HG02571 (cell line): ENCODE results near the gene ST6GALNAC6.

Source experiments
- ATAC-seq: cut with Tn5 transposase; IDR thresholded peaks from one replicate; pipeline ENCODE4 v1.9.1; 2021; ENCODE audit warnings: mild to moderate bottlenecking, moderate library complexity; ENCODE audit not compliant: unreplicated experiment

The ST6GALNAC6 gene, protein sequence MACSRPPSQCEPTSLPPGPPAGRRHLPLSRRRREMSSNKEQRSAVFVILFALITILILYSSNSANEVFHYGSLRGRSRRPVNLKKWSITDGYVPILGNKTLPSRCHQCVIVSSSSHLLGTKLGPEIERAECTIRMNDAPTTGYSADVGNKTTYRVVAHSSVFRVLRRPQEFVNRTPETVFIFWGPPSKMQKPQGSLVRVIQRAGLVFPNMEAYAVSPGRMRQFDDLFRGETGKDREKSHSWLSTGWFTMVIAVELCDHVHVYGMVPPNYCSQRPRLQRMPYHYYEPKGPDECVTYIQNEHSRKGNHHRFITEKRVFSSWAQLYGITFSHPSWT

DNA sequence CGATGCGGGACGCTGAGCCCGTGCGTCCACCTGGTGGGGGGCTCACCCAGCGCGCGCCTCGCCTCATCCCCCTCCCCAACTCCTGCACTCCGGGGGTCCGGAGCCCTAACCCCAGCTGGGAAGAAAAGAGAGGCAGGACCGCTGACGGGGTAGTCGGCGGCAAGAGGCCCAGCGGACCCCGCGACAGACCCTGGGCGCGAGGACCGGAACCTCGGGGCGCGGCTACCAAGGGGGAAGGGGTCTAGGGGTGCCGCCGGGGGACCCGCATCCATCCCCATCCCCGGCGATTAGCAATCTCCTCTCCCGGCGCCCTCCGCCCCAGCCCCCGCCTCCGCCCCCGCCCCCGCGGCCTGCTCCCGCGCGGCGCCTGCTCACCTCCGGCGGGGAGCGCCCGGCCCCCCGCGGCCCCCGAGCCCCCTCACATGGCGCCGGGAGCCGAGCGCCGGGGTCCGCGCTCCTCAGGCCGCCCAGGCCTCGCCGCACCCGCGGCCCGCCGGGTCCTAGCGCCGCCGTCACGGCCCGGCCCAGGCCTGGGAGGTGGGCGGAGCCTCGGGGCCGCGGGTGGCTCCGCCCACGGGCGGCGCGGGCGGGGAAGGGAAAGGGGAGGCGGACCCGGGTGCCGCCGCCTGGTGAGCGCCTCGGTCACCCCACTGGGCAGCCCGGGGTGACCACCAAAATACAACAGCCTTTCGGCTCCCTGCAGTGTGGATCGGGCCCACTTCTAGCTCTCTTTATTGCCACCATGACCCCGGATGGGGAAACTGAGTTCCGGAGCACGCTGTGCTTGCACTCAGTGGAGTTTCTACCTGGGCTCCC, at the start of gene ST6GALNAC6:
ST6GALNAC6 (minus strand) TSS at position 476 of the 816 bp plus-strand sequence. CDS start 1,622 bp downstream, outside the sequence.
- peak; percentile 43 for ATAC-seq

- no peak for ATAC-seq
Measured at GRCh38 chr9:127947841-127948710, 48.7 kb upstream of the ST6GALNAC6 start.

DNA sequence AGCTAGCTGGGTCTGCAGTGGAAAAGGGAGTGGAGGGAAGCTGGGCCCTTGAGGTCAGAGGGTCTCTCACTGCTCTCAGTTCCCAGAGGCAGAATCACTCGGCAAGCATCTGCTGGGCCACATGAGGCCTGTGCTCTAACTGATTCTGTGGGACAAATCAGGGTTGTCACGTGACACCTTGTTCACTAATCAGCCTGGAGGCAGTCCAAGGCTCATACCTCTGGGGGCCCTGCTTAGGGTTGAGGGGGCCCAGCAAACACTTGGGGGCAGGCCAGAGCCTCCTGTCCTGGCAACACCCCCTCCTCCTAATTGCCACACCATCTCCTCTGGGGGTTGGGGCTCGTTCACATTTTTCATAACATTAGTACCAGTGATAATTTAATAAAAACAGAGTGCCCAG, 47.3 kb upstream of the ST6GALNAC6 start:
- no peak for ATAC-seq

- no peak for ATAC-seq
Measured at GRCh38 chr9:127945942-127946341, 46.5 kb upstream of the ST6GALNAC6 start.

DNA sequence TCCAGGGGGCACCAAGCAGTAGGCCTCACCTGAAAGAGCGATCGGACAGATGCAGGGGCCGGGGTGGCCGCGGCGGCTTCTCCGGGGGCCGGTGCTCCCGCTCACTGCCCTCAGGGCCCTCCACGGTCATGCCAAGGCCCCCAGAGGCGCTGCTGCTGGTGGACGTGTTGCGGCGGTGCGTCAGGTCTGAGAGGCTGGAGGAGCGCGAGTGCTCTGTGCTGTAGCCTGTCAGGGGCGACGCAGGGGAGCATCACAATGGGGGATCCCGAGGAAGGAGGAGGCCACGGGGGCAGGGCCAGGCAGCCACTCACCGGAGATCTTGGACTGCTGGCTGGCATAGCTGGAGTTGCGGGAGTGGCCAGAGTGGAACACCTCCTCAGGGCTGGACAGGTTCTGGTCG, 45.9 kb upstream of the ST6GALNAC6 start:
- no peak for ATAC-seq

DNA sequence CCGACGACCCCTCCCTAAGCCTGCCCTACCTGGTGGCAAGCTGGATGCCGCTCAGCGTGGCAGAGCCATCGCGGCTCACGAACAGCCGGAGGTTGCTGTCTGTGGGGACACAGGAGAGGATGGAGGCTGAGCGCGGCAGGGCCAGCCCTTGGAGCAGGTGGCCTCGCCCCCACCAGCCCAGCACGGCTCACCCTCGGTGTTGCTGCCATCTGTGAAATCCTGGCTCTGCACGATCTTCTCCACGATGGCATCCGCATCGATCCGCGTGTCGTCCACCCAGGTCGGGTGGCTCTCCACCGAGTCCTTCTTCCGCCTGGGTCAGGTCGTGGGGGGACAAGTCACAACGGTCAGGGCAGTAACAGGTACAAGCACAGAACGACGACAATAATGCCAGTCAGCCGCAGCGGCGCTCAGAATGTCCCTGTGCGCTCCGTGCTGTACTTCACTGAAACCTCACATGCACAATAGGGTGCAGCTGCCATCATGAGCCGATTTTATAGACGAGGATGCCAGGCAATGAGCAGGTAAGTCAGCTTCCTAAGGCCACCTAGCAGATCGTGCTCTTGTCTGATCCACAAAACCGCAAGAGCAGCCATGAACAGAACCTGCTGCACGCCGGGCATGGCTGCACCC, 45.3 kb upstream of the ST6GALNAC6 start:
- ATAC-seq = no peak

GRCh38 chr9:127943731-127944144, 44.3 kb upstream of the ST6GALNAC6 start:
- peak; percentile 56 for ATAC-seq

DNA sequence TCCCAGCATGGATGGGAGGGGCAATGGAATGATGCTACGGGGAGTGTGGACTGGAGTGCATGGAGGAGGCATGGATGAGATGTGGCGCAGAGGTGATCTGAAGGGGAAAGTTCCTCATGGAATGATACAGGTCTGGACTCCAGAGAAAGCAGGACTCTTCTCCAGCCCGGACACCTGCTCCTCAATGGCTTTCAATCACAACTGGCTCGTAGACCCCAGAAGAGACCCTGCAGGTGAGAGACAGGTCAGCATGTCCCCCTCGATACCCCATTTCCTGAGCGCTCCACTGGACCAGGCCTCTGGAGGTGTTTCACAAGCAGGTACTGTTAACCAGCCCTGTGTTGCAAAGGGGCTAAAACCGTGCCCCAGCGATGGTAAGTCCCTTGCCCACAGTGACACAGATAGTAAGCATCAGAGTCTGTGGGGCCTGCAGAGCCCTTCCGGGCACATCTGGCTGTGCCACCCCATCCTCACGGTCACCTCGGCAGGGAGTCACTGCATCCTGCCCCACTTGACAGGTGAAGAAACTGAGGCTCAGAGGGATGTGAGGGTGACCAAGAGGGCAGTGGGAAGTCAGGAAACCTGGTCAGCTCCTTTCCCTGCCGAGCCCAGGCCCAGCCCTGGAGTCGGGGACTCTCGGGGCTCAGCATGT, 43.7 kb upstream of the ST6GALNAC6 start:
- no peak for ATAC-seq

GRCh38 chr9:127942216-127943010, 43.0 kb upstream of the ST6GALNAC6 start:
- no peak for ATAC-seq

DNA sequence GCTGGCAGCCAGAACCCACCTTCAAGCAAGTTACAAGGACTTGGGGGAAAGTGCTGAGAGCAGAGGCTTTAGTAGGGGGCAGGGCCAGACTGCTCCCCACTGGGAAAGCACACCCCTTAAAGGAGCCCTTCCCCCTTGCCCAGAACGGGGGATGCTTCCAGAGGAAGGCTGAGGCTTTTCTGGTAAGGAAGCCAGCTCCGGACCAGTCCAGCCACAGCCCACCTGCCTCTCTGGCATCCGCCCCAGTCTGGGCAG, 42.5 kb upstream of the ST6GALNAC6 start:
- no peak for ATAC-seq

DNA sequence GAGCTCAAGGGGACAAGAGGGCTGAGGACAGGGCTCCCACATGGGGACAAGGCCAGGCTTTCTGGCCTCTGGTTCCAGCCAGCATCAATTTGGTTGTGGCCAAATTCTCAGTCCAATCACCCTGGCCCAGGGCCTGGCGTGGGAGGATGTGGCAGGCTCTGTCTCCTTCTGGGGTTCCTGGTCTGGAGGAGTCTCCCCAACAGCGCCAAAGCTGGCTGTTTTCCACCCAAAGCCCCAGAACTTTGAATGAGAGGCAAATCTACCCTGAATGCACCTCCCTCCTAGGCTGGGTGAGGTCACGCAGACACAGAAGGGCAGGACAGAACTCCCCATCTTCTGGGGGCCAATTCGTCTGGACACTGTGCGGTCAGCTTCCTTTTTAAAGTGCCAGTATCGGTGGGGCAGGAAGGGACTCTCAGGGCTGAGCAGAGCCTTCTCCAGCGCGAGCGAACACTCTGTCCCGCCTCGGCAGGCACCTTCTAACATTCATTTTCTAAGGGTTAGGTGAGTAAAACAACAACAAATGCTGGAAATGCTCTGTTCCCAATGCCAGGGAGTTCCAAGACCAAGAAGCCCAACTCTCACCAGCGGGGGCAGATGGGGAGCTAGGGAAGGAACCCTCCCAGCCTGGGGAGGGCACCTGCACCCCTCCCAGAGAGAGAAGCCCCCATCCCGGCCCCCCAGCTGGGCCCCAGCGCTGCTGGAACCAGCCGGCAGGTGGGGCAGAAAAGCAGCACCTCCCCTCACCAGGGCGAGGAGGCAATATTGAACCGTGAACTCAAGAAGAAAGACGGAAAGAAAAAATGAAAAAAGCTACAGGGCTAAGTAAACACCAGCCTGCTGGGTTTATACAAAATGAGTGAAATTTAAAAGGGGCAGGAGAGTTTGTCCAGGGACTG, 41.9 kb upstream of the ST6GALNAC6 start:
- no peak for ATAC-seq

- no peak for ATAC-seq
Measured at GRCh38 chr9:127940593-127940992, 41.2 kb upstream of the ST6GALNAC6 start.

DNA sequence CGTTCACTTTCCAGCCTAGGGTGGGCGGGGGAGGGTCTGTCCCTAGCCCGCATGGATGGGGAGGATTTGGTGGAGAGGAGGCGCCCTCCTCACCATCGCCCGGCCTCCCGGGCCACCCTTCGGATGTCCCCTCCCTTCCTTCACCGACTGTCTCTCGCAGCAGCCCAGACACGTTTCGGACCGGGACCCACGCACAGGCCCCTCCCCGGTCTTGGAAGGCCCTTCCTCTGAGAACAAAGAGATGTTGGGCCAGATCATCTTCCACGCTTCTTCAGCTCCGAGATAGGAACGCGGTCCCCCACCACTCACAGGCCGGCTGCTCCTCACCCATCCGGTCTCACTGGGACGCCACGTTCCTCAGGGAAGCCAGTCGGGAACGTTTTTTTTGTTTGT, 38.9 kb upstream of the ST6GALNAC6 start:
- ATAC-seq = no peak

DNA sequence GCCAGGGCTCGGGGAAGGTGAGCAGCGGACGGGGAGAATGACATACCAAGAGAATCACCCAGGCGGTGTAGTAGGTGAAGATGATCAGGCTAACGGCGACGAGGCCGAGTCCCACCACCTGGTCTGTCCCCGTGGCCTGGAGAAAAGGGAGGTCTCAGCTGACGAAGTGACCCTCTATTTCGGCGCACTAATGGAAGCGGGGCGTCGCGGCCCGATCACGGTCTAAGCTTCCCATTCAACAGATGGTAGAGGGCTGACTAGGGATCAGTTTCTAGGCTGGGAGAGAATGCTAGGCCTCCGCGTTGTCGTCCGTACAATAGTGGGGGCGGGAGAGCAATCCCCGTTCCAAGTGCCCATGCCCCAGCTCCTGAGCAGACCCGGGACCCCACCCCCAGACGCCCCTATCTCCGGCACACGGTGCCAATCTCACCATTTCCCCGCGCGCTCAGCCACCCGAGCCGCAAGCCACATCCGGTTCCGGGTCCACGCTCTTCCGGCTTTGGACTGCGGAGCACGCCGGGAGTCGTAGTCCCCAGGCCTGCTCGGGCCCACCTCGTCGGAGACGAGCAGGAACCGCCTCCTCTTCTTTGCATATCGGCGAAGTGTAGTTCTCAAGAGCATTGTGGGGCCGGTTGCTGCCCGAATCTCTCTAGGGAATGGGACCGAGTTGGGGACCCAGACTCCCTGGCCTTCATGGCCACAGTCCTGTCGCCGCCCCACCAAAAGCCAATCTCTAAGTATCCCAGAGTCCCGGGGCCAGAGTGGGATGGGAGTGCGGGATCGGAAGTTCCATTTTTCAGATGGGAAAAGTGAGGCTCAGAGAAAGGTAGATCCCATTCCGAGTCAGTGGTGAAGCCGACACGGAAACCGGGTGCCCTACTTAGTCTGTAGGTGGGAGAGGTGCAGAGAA, 38.2 kb upstream of the ST6GALNAC6 start, which contains the start of gene DPM2:
DPM2 (minus strand) TSS at position 467 of the 910 bp plus-strand sequence; CDS start at position 433, 34 bp downstream.
- ATAC-seq = peak; percentile 87

- no peak for ATAC-seq
Measured at GRCh38 chr9:127937056-127937387, 37.6 kb upstream of the ST6GALNAC6 start.

DNA sequence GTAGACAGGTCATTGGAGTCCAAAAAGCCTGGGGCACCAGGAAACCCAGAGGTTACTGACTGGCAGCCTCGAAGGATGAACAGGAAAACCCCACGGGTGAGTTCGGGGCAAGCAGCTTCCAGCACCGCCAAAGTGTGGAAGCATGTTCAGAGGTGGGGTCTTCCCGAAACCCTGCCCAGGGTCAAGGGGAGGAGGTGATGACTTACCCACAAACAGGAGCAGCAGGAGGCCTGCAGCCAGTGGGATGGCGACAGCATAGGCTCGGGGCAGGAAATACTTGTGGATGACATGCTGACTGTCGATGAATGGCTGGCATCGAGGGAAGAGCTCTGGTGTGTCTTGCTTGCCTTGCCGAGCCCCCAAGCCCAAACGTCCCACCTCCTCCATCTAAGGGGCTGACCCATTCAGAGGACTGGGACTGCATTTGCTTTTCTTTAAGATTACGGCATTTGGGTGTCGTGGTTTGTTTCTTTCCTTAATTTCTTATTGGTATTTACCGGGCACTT, 37.0 kb upstream of the ST6GALNAC6 start:
- no peak for ATAC-seq

GRCh38 chr9:127935765-127936221, 36.4 kb upstream of the ST6GALNAC6 start:
- no peak for ATAC-seq
